GM18505 (cell line): Measurements from ENCODE around the gene RAG1.

Experiments
- ATAC-seq: cut with Tn5 transposase; IDR thresholded peaks from one replicate; pipeline ENCODE4 v1.9.1; 2021; ENCODE audit not compliant: unreplicated experiment
- POLR2A ChIP-seq: IDR thresholded peaks from 4 replicates; pipeline ENCODE4 v1.6.1; 2011; ENCODE audit warnings: borderline replicate concordance; ENCODE audit not compliant: insufficient read depth, insufficient read length; ENCODE audit errors: extremely low read depth

Gene RAG1

DNA sequence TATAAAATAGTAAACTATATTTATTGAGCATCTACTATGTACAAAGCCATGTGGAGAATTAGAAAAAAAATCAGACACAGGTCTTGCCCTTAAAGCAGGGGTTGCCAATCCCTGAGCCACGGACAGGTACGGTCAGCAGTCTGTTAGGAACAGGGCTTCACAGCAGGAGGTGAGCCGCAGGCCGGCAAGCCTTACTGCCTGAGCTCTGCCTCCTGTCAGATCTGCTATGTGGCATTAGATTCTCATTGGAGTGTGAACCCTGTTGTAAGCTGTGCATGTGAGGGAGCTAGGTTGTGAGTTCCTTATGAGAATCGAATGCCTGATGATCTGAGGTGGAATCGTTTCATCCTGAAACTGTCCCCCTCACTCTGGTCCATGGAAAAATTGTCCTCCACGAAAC is 32.4 kb downstream of the RAG1 start:
- TF ChIP-seq POLR2A = no peak
- ATAC-seq = no peak

DNA sequence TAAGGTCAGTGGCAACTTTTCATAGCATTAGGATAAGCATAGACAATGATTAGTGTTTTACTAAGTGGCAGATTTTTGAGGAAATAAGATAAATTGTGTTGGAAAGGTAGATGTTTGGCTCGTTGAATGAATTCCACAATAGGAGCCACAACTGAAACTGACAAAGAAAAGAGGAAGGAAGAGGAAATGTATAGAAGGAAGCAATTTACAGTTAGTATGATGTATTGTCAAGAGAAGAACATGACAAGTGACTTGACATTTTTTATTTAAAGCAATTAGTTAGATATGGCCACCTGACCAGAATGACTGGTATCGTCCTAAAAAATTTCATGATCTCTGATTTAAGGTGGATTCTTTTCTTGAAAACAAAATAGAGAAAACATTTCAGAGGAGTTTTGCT is 33.3 kb downstream of the RAG1 start:
- TF ChIP-seq POLR2A = no peak
- no peak for ATAC-seq

DNA sequence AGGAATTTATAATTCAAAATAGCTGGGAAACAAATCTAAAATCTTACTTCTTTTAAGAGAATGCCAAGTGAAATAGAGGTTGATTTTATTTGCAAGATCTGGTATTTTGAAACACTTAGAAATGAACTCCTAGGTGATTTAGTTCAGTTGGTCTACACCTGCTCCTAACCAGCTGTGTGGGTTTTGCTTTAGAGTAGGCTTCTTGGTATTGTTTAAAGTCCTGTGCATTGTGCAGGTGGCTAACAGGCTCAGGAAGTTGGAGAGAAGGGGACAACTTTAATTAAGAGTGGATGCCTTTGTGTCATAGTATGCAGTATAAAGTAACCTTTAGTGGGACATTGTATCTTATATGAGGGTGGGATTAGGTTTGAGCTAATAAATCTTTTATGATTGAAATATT is 34.3 kb downstream of the RAG1 start:
- no peak for TF ChIP-seq POLR2A
- ATAC-seq = no peak

DNA sequence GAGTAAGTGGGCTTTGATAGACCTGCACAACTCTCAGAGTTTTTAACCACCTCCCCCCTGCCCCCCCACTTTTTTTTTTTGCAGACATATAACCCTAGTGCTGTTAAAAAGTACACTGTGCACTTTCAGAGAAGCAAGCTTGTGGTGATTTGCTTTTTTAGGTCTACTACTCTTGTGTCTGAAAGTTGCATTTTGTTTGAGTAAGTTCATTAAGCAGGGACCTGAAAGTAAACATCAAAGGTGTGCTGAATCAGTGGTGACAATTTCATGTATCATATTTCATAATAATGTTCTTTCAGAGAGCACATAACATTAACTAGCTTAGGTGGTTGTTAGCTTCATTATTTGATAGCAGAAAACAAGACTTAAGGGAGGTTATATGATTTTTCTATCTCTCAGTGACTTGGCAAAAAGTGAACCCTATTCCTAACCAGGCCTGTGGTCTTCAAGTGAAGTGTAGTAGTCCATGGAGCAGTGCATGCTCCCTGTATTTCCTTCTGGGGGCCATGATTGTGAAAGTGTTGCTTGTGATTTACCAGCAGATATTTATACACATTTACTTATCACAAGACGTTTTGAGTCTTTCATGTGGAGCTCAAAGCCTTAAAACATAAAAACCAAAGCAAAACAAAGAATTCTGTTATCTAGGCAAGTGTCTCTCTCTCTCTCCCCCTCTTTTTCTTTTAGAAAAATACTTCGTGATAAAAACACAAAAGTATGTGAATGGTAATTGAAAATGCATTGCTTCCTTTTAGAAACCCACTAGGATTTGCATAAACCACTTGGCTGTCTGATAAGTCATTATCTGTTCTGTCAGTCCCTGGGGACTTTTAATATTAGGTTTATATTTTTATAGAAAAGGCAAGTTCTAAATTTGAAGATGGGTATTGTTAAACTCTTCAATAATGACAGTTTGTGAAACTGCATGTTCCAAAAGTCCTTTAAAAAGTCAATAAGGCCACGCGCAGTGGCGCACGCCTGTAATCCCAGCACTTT is 37.7 kb downstream of the RAG1 start:
- ATAC-seq = peak; percentile 61
- no peak for TF ChIP-seq POLR2A

DNA sequence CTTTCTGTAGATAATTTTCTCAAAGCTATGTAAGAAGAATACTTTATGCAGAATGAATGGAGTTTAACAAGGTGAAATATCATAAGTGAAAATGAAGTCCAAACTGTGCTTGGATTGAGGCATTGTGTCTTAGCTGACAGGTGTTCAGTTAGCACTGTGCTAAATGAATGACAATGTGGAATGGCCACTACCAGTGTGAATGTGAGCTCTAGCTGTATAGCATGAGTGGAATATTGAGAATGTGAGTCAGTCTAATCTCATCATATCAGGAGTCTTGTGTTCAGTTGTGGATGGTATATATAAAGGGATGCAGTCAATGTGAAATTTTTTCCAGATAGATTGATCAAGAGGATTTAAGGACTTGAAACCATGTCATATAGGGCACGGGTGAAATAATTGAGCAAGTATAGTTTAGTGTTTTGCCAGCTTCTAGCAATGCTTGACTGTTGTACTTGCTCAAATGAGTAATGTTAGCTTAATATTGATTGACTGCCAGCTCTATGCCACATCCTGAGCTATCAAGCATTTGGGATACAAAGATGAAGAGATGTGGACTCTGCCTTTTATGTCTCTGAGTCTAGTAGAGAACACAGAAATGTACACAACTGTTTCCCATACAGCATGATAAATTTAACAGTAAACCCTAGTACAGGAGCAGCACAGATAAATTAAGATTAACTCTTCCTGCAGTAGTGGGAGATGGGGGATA is 40.8 kb downstream of the RAG1 start:
- no peak for TF ChIP-seq POLR2A
- ATAC-seq = no peak

DNA sequence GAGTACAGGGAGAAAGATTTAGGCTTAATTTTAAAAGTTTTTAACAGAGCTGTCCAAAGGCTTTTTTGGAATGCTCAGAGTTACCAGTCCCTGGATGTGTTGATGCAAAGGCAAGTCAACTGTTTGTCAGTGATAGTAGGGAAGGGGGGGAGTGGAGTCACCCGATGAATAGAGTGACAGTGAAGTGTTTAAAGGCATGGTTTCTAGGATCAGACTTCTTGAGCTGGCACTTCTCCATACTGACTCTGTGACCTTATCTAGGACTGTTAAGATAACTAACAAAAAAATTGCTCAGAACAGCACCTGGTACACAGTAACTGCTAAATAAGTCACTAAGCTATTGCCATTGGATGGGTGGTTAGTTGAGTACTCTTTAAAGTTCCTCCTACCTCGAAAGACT is 41.6 kb downstream of the RAG1 start:
- ATAC-seq = no peak

DNA sequence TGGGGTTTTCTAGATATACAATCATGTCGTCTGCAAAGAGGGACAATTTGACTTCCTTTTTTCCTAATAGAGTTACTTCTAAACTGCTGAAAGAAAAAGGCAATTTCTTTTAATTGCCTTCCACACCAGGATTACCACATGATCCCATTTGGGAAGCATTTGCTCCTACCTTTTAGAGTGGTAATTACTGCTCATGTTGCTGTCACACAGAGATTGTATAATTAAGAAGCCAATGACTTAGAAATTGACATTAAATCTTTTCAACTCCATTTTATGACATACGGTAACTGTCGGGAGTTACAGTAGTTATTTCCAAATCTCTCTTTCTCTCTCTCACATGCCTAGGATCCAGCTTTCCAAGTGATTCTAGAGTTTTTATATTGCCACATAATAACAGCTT is 48.0 kb downstream of the RAG1 start:
- ATAC-seq = no peak
- TF ChIP-seq POLR2A = no peak

More for the DNA sequence above, 41.6 kb downstream of the RAG1 start:
- no peak for TF ChIP-seq POLR2A

DNA sequence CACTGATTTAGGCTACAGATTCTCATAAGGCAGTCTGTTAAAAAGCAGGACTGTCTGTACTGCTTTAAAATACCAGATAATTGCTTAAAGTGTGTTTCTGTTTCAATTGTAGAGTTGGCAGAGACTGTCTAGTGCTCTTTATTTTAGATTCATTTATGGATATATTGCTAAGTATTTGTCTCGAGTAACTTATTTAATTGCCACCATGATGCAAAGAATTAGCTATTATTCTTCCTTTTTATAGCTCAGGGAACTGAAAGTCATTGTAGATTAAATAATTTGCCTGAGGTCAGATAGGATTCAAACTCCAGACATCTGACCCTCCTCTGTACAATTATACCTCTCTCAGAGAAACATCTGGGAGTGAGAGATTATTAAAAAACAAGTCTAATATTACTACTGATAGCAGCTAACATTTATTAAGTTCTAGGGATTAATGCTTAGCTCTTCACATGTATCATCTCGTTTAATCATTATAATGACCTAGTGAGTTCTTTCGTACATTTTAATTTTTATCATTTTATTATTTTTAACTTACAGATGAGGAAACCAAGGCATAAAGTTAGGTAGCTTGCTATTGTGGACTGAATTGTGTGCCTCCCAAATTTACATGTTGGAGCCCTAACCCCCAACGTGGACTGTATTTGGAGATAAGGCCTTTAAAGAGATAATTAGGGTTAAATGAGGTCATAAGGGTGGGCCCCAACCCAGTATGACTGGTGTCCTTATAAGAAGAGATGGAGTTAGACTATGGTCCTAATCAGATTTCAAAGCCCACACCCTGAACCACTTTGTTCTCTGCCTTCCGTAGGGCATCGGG is 49.9 kb downstream of the RAG1 start:
- no peak for TF ChIP-seq POLR2A
- no peak for ATAC-seq

DNA sequence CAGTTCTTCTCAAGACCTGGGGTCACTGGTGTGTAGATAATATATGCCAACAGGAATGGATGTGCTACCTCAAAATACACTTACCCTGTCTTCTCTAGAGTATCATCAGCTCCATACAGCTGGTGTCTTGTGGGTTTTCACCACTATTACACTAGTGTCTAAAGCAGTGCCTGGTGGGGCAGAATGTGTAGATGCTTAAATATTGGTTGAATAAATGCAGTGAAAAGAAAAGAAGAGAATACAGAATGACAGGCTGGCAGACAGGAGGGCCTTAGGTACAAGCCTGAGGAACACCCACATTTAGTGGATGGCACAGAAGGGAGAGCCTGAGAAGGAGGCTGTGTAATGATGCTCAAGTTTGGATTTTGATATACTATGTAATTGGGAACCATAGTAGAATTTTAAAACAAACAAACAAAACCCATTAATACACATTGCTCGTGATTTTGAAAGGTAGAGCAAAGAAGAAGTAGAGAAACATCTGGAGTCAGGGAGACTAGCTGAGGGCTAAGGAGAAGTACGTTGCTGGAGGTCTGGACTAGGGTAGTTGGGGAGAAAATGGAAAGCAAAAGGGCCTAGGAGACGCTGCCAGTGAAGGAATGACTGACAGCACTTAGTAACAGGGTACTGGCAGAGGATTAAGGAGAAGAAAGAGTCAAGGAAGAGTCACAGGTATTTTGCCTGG is 50.7 kb downstream of the RAG1 start:
- ATAC-seq = no peak

DNA sequence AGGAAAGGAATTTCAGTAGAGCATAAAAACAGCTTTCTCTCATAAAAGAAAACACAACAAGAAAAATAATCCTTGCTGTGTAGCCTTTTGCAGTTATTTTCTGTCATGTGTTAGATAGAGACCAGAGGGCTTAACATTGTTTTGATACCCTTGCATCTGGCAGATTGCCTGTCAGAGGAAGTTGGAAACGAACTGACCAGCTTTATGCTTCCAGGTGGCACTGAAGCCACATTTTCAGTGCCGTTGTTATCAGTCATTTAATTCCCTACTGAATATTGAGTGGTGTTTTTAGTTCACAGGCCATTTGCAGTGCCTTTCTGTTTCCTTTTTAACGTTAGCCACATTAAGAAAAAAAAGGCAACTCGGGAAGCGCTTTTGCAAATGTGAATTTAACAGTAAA is 51.7 kb downstream of the RAG1 start:
- no peak for ATAC-seq
- TF ChIP-seq POLR2A = no peak

More for the DNA sequence above, 50.7 kb downstream of the RAG1 start:
- TF ChIP-seq POLR2A = no peak

DNA sequence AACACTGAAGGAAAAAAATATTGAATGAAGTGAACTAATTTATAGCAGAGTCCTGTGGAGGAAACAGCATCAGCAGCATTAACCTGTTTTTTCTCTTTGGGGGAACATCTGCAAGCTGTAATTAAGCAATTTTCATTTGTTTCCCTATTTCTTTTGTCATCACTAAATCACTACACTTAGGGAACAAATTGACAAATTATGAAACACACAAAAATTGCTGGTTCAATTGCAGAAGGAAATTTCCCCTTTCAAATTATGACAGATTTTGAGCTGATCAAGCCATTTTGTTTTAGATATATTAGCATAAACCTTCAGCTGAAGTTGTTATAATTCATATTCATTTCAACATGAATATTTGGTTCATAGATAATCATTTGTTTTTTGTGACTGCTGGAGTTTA is 52.4 kb downstream of the RAG1 start:
- no peak for ATAC-seq
- TF ChIP-seq POLR2A = no peak

DNA sequence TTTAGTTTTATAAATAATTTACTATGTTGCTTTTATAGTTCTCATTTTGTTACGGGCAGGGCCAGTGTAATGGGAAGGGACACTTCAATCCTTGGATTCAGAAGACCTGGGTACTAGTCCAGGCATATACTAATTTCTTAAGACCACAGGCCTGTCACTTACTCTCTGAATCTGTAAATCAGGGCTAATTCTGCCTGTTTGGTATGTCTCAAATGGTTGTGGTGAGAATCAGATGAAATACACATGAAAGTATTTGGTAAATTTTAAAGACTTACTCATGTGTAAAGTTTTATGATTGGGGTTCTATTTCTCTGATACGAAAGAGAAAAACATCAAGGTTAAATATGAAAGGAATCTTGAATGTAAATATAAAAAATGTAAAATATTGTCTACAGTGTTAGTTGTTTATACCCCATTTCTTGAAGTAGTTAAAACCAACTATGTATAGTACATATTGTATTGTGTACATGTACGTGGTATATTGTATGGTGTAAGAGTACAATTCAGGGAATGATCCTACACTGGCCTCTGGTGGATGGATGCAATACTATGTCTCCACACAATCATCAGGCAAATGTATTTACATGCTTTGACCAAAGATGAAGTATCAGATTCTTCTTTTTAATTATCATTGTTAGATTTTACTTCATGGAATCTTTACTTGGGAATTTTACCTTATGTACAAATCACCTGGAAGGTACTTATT is 54.8 kb downstream of the RAG1 start:
- no peak for ATAC-seq
- TF ChIP-seq POLR2A = no peak
